ENCODE data around the gene MAPK6. TPM values are rescaled to one million over a fixed set of nuclear protein-coding genes. Genes with fewer than 3 reads are reported as not detected.

MAPK6 gene
- total and polyA plus RNA-seq, 2 donors (not counting 1 experiment from before 2014, with no cell fraction given) = 3.2 to 17.9 TPM

DNA sequence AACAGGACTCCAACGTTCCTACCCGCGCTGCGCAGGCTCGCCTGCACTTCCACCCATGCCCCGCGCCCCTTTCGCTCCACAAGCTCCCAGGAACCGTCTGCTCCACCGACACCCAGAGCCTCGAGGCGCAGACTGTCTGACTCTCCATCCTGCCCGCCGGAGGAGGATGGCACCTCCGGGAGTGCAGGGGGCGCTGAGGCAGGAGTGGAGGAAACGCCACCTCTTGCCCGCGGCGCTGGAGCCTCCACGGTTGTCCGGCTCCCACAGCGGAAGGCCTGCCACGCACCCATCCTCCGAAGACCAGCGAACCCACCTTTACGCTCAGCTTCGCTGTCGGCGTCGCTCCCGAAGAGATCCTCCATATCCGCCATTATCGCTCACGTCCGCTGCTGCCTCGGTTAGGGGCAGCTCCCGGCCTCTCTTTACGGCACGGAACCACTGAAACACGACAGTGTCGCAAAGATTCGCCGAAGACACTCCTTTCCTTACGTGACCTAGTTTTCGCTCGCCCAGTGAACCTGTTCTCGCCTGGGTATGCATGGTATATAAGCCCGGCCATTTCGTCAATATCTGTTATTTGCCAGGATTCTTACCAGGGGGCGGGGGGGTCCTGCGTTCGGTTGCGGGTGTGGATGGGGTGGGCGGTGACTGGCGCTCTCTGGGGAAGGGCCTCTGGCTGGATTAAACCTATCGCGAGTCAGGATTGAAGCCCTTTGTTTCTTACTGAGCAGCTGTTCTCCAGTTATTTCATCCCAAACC, 47.5 kb upstream of the MAPK6 start, which contains the start of gene LEO1:
Gene LEO1 (minus strand): TSS at position 404 of the 759 bp plus-strand sequence. CDS start 33 bp downstream, at position 371.
- CTCF ChIA-PET = interaction anchor here (0.6 to 2.7 kb wide), 4 partner anchors 18 to 322 kb away, joined by 3 to 22 read pairs (median 3); no protein-coding TSS in a partner anchor
- no peaks in the 10 kb centered on the region for H3K27me3 Mint-ChIP-seq
- Histone ChIP-seq H3K9me3 (ENCODE audit: control extremely low read depth in 1 of 3, control insufficient read depth in 2 of 3, insufficient read depth in 1 of 3, low read length in 2 of 3) (peaks cover 0 to 25% (median 11%) of the 10 kb centered on the region in 3 donors), H3K4me2 (replicated peaks; ENCODE audit: low read depth, low read length, poor library complexity, severe bottlenecking) (peak within 1 kb of the TSS; percentile 81), H2AFZ (ENCODE audit: insufficient read depth, low read depth, low read length, poor library complexity, severe bottlenecking) (peak within 1 kb of the TSS; percentile 92), H4K20me1 (ENCODE audit: control insufficient read depth, insufficient read depth, low read length, poor library complexity, severe bottlenecking) (no peaks in the 10 kb centered on the region), H3K79me2 (ENCODE audit: control insufficient read depth, insufficient read depth, low read length) (peaks cover 43% of the 10 kb centered on the region), H3K27me3 (replicated peaks in 1 of 4; ENCODE audit: control extremely low read depth in 1 of 4, control insufficient read depth in 3 of 4, insufficient read depth in 4 of 4, low read length in 3 of 4) (no peaks in the 10 kb centered on the region), H3K36me3 (replicated peaks in 1 of 2; ENCODE audit: control extremely low read depth in 1 of 2, control insufficient read depth in 1 of 2, extremely low read depth in 1 of 2, insufficient read depth in 2 of 2, low read length in 1 of 2) (no peaks in the 10 kb centered on the region), H3K4me3 (ENCODE audit: control extremely low read depth in 1 of 5, extremely low read depth in 1 of 5, insufficient read depth in 1 of 5, low read depth in 2 of 5, low read length in 4 of 5) (peak within 1 kb of the TSS; percentile 53 to 96 (median 90)), H3K9ac (ENCODE audit: low read length) (peak within 1 kb of the TSS; percentile 89), H3K27ac (ENCODE audit: low read length in 2 of 2) (peak within 1 kb of the TSS; percentile 46 to 78), H3K4me1 (ENCODE audit: control insufficient read depth in 2 of 2, insufficient read depth in 2 of 2, low read length in 2 of 2) (peaks cover 7 to 14% of the 10 kb centered on the region in 2 donors)
- DNase-seq (peak; percentile 96), ATAC-seq (ENCODE audit: low read depth) (peak; percentile 92)
- POLR2A ChIA-PET = interaction anchor here (0.5 to 1.3 kb wide), 5 partner anchors 10 to 707 kb away, joined by 3 to 6 read pairs (median 4); no protein-coding TSS in a partner anchor
- TF ChIP-seq, protein P1, sequence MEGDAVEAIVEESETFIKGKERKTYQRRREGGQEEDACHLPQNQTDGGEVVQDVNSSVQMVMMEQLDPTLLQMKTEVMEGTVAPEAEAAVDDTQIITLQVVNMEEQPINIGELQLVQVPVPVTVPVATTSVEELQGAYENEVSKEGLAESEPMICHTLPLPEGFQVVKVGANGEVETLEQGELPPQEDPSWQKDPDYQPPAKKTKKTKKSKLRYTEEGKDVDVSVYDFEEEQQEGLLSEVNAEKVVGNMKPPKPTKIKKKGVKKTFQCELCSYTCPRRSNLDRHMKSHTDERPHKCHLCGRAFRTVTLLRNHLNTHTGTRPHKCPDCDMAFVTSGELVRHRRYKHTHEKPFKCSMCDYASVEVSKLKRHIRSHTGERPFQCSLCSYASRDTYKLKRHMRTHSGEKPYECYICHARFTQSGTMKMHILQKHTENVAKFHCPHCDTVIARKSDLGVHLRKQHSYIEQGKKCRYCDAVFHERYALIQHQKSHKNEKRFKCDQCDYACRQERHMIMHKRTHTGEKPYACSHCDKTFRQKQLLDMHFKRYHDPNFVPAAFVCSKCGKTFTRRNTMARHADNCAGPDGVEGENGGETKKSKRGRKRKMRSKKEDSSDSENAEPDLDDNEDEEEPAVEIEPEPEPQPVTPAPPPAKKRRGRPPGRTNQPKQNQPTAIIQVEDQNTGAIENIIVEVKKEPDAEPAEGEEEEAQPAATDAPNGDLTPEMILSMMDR (IDR thresholded peaks at IDR 0.05) = peak; percentile 39
- TF ChIP-seq EZH2 (IDR thresholded peaks at IDR 0.05; ENCODE audit: borderline replicate concordance, insufficient read depth, low read depth, low read length, poor library complexity, severe bottlenecking) = no peak
- peaks cover 22% of the 10 kb centered on the region for H3K4me1 Mint-ChIP-seq
- intact Hi-C loops (cut with micrococcal nuclease) = loop anchor here (1.0 to 2.0 kb wide), 2 partner anchors 48 to 143 kb away; partner anchors contain the start of genes MAPK6 and TMOD3
- H3K9me3 Mint-ChIP-seq (ENCODE audit: insufficient read depth) = peaks cover 3% of the 10 kb centered on the region
- peak within 1 kb of the TSS; percentile 96 for H3K27ac Mint-ChIP-seq
- H3K4me3 Mint-ChIP-seq = peak within 1 kb of the TSS; percentile 96
- WGBS (ENCODE audit: insufficient coverage) = under 1% methylated on average over 56 of the region's 58 CpGs

GRCh38 chr15:51973220-51973619, 45.8 kb upstream of the MAPK6 start:
- DNase-seq (no peak), ATAC-seq (ENCODE audit: low read depth) (no peak)
- peaks cover 22% of the 10 kb centered on the region for H3K4me1 Mint-ChIP-seq
- no peak overlapping the region for H3K27ac Mint-ChIP-seq
- Histone ChIP-seq H3K36me3 (replicated peaks in 1 of 2; ENCODE audit: control extremely low read depth in 1 of 2, control insufficient read depth in 1 of 2, extremely low read depth in 1 of 2, insufficient read depth in 2 of 2, low read length in 1 of 2) (no peaks in the 10 kb centered on the region), H4K20me1 (ENCODE audit: control insufficient read depth, insufficient read depth, low read length, poor library complexity, severe bottlenecking) (no peaks in the 10 kb centered on the region), H3K79me2 (ENCODE audit: control insufficient read depth, insufficient read depth, low read length) (peaks cover 27% of the 10 kb centered on the region), H3K27ac (ENCODE audit: low read length in 2 of 2) (no peak overlapping the region), H3K9me3 (ENCODE audit: control extremely low read depth in 1 of 3, control insufficient read depth in 2 of 3, insufficient read depth in 1 of 3, low read length in 2 of 3) (peaks cover 0 to 9% (median 0%) of the 10 kb centered on the region in 3 donors), H2AFZ (ENCODE audit: insufficient read depth, low read depth, low read length, poor library complexity, severe bottlenecking) (no peak overlapping the region), H3K4me3 (ENCODE audit: control extremely low read depth in 1 of 5, extremely low read depth in 1 of 5, insufficient read depth in 1 of 5, low read depth in 2 of 5, low read length in 4 of 5) (no peak overlapping the region), H3K4me2 (replicated peaks; ENCODE audit: low read depth, low read length, poor library complexity, severe bottlenecking) (no peak overlapping the region), H3K27me3 (replicated peaks in 1 of 4; ENCODE audit: control extremely low read depth in 1 of 4, control insufficient read depth in 3 of 4, insufficient read depth in 4 of 4, low read length in 3 of 4) (no peaks in the 10 kb centered on the region), H3K4me1 (ENCODE audit: control insufficient read depth in 2 of 2, insufficient read depth in 2 of 2, low read length in 2 of 2) (peaks cover 7 to 14% of the 10 kb centered on the region in 2 donors), H3K9ac (ENCODE audit: low read length) (no peak overlapping the region)
- TF ChIP-seq, protein P1 (IDR thresholded peaks at IDR 0.05) = no peak
- no peak for TF ChIP-seq EZH2 (IDR thresholded peaks at IDR 0.05; ENCODE audit: borderline replicate concordance, insufficient read depth, low read depth, low read length, poor library complexity, severe bottlenecking)
- 100% methylated on average over 2 of the region's 5 CpGs for WGBS (ENCODE audit: insufficient coverage)
- ChIA-PET CTCF (no interaction called here), POLR2A (no interaction called here)
- intact Hi-C loops (cut with micrococcal nuclease) = no loop called here
- H3K4me3 Mint-ChIP-seq = no peak overlapping the region
- H3K27me3 Mint-ChIP-seq = no peaks in the 10 kb centered on the region
- H3K9me3 Mint-ChIP-seq (ENCODE audit: insufficient read depth) = no peaks in the 10 kb centered on the region
